Measurements from ENCODE around the gene ARHGEF12. TPM values are rescaled to one million over a fixed set of nuclear protein-coding genes. Genes with fewer than 3 reads are reported as not detected.

Gene ARHGEF12
- total and polyA plus RNA-seq, 2 donors (not counting 1 experiment from before 2014, with no cell fraction given): 2.0 to 21.6 TPM

DNA sequence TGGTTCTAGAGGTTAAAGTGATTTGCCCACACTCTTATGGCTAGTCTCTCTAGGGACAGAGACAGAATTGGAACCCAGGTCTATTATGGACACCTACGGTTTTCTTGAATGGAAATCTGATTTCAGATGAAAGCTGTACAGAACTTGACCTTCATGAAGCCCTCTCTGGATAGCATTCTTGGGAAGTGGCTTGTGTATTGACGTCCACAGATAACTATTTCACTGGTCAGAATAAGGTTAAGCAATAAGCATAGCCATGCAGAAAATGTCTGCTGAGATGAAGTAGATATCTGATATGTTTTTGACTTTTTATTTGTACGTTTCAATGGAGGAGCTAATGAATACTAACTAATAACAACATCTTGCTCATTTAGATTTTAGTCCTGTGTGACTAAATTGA is 10.0 kb upstream of the ARHGEF12 start:
- Histone ChIP-seq H3K79me2 (ENCODE audit: control insufficient read depth, insufficient read depth, low read length) (no peaks in the 10 kb centered on the region), H3K4me3 (ENCODE audit: control extremely low read depth in 1 of 5, extremely low read depth in 1 of 5, insufficient read depth in 1 of 5, low read depth in 2 of 5, low read length in 4 of 5) (no peak overlapping the region), H2AFZ (ENCODE audit: insufficient read depth, low read depth, low read length, poor library complexity, severe bottlenecking) (no peak overlapping the region), H3K27ac (ENCODE audit: low read length in 2 of 2) (no peak overlapping the region), H3K9ac (ENCODE audit: low read length) (no peak overlapping the region), H3K9me3 (ENCODE audit: control extremely low read depth in 1 of 3, control insufficient read depth in 2 of 3, insufficient read depth in 1 of 3, low read length in 2 of 3) (no peaks in the 10 kb centered on the region), H3K4me1 (ENCODE audit: control insufficient read depth in 2 of 2, insufficient read depth in 2 of 2, low read length in 2 of 2) (peaks cover 10 to 24% of the 10 kb centered on the region in 2 donors), H3K27me3 (replicated peaks in 1 of 4; ENCODE audit: control extremely low read depth in 1 of 4, control insufficient read depth in 3 of 4, insufficient read depth in 4 of 4, low read length in 3 of 4) (peaks cover 0 to 55% (median 42%) of the 10 kb centered on the region in 4 experiments), H3K36me3 (replicated peaks in 1 of 2; ENCODE audit: control extremely low read depth in 1 of 2, control insufficient read depth in 1 of 2, extremely low read depth in 1 of 2, insufficient read depth in 2 of 2, low read length in 1 of 2) (no peaks in the 10 kb centered on the region), H4K20me1 (ENCODE audit: control insufficient read depth, insufficient read depth, low read length, poor library complexity, severe bottlenecking) (no peaks in the 10 kb centered on the region), H3K4me2 (replicated peaks; ENCODE audit: low read depth, low read length, poor library complexity, severe bottlenecking) (no peak overlapping the region)
- intact Hi-C loops (cut with micrococcal nuclease): no loop called here
- no peaks in the 10 kb centered on the region for H3K9me3 Mint-ChIP-seq (ENCODE audit: insufficient read depth)
- ATAC-seq (ENCODE audit: low read depth) (no peak), DNase-seq (no peak)
- H3K27me3 Mint-ChIP-seq: peaks cover 79% of the 10 kb centered on the region
- ChIA-PET CTCF (interaction anchor here (1.3 to 1.6 kb wide), 2 partner anchors 23 to 359 kb away, joined by 4 to 6 read pairs; no protein-coding TSS in a partner anchor), POLR2A (interaction anchor here (0.7 kb wide), 1 partner anchor 1244 kb away, joined by 3 read pairs; no protein-coding TSS in a partner anchor)
- H3K4me1 Mint-ChIP-seq: peaks cover 18% of the 10 kb centered on the region
- WGBS (ENCODE audit: insufficient coverage): 40% methylated on average over 1 of the region's 3 CpGs
- H3K4me3 Mint-ChIP-seq: peak overlapping the region; percentile 84
- TF ChIP-seq, protein P1, sequence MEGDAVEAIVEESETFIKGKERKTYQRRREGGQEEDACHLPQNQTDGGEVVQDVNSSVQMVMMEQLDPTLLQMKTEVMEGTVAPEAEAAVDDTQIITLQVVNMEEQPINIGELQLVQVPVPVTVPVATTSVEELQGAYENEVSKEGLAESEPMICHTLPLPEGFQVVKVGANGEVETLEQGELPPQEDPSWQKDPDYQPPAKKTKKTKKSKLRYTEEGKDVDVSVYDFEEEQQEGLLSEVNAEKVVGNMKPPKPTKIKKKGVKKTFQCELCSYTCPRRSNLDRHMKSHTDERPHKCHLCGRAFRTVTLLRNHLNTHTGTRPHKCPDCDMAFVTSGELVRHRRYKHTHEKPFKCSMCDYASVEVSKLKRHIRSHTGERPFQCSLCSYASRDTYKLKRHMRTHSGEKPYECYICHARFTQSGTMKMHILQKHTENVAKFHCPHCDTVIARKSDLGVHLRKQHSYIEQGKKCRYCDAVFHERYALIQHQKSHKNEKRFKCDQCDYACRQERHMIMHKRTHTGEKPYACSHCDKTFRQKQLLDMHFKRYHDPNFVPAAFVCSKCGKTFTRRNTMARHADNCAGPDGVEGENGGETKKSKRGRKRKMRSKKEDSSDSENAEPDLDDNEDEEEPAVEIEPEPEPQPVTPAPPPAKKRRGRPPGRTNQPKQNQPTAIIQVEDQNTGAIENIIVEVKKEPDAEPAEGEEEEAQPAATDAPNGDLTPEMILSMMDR (IDR thresholded peaks at IDR 0.05): no peak
- no peak for TF ChIP-seq EZH2 (IDR thresholded peaks at IDR 0.05; ENCODE audit: borderline replicate concordance, insufficient read depth, low read depth, low read length, poor library complexity, severe bottlenecking)
- H3K27ac Mint-ChIP-seq: no peak overlapping the region

DNA sequence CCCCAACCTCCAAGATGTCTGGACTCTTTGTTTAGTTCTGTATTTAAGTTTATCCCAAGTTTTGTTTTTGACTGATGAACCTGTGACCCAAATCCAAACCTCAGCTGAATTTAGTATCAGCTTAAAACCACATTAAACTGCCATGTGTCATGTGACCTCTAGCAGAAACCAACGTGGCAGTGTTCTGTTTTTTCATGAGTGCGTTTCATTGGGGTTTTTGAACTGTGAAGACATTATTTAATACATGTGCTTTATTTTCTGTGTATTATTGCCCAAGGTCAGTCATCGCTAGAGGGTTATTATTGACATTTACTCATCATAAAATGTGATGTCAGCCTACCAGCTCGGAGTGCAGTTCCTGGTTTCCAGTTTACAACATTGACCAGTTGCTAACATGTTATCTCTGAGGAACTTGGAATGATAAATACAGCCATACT is 9.3 kb upstream of the ARHGEF12 start:
- Mint-ChIP-seq H3K4me3 (peak overlapping the region; percentile 1), H3K27ac (no peak overlapping the region), H3K27me3 (peaks cover 78% of the 10 kb centered on the region), H3K9me3 (ENCODE audit: insufficient read depth) (no peaks in the 10 kb centered on the region), H3K4me1 (peaks cover 18% of the 10 kb centered on the region)
- H3K9ac ChIP-seq (ENCODE audit: low read length): no peak overlapping the region
- peaks cover 0 to 56% (median 42%) of the 10 kb centered on the region in 4 experiments for H3K27me3 ChIP-seq (replicated peaks in 1 of 4; ENCODE audit: control extremely low read depth in 1 of 4, control insufficient read depth in 3 of 4, insufficient read depth in 4 of 4, low read length in 3 of 4)
- WGBS (ENCODE audit: insufficient coverage): no CpG with 5 or more reads among the region's 4 CpGs
- POLR2A ChIA-PET: no interaction called here
- intact Hi-C loops (cut with micrococcal nuclease): no loop called here
- H3K4me1 ChIP-seq (ENCODE audit: control insufficient read depth in 2 of 2, insufficient read depth in 2 of 2, low read length in 2 of 2): peaks cover 10 to 24% of the 10 kb centered on the region in 2 donors
- CTCF ChIA-PET: interaction anchor here (1.3 to 1.6 kb wide), 2 partner anchors 24 to 358 kb away, joined by 4 to 6 read pairs; no protein-coding TSS in a partner anchor
- no peak overlapping the region for H2AFZ ChIP-seq (ENCODE audit: insufficient read depth, low read depth, low read length, poor library complexity, severe bottlenecking)
- ATAC-seq (ENCODE audit: low read depth) (no peak), DNase-seq (no peak)
- no peaks in the 10 kb centered on the region for H3K36me3 ChIP-seq (replicated peaks in 1 of 2; ENCODE audit: control extremely low read depth in 1 of 2, control insufficient read depth in 1 of 2, extremely low read depth in 1 of 2, insufficient read depth in 2 of 2, low read length in 1 of 2)
- H3K9me3 ChIP-seq (ENCODE audit: control extremely low read depth in 1 of 3, control insufficient read depth in 2 of 3, insufficient read depth in 1 of 3, low read length in 2 of 3): no peaks in the 10 kb centered on the region
- TF ChIP-seq, protein P1 (IDR thresholded peaks at IDR 0.05): no peak
- TF ChIP-seq EZH2 (IDR thresholded peaks at IDR 0.05; ENCODE audit: borderline replicate concordance, insufficient read depth, low read depth, low read length, poor library complexity, severe bottlenecking): no peak
- no peaks in the 10 kb centered on the region for H3K79me2 ChIP-seq (ENCODE audit: control insufficient read depth, insufficient read depth, low read length)
- no peak overlapping the region for H3K4me3 ChIP-seq (ENCODE audit: control extremely low read depth in 1 of 5, extremely low read depth in 1 of 5, insufficient read depth in 1 of 5, low read depth in 2 of 5, low read length in 4 of 5)
- H3K27ac ChIP-seq (ENCODE audit: low read length in 2 of 2): no peak overlapping the region
- no peak overlapping the region for H3K4me2 ChIP-seq (replicated peaks; ENCODE audit: low read depth, low read length, poor library complexity, severe bottlenecking)
- no peaks in the 10 kb centered on the region for H4K20me1 ChIP-seq (ENCODE audit: control insufficient read depth, insufficient read depth, low read length, poor library complexity, severe bottlenecking)
